HG03439 (cell line): ENCODE measurements around the gene CR2.
"Not testable (repeated sequence)": the region's sequence is repeated elsewhere in the genome, so short reads cannot be mapped to it uniquely, and the experiment has no call there.

Experiments
- ATAC-seq: cut with Tn5 transposase; IDR thresholded peaks from one replicate; pipeline ENCODE4 v1.9.1; 2021; ENCODE audit warnings: mild to moderate bottlenecking, moderate library complexity; ENCODE audit not compliant: unreplicated experiment

CR2 gene

DNA sequence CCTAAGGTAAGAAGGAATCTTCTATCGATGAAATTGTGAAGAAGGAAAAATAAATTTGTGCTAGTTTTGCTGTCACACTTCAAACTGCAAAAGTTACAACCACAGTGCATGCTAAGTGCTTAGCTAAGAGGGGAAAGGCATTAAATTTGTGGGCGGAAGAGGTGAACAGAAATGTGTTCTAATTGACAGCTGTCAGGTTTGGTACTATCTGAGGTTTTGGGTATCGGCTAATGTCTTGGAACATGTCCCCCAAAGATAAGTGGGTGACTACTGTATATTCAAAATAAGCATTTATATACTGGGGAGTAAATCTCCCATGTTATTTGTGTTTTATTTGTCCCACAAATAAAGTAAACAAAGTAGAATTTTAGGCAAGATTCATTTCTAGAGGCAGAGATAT lies 49.8 kb downstream of the CR2 start:
- no peak for ATAC-seq

DNA sequence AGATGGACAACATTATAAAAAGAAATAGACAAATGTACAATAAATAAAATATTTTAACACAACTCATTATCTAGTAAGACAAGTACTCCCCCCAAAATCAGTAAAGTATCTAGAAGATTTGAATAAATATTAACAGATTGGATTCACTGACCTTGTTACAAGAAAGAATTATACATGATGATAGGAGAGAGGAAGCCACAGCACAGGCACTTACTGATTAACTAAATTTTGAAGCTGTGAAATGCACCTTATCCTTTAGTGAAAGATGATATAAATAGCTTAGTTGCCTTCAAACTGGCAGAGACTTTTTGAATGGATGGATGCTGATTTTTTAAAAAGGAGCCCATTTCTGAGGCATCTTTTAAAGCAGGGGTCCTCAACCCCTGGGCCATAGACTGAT lies 50.3 kb downstream of the CR2 start:
- no peak for ATAC-seq

DNA sequence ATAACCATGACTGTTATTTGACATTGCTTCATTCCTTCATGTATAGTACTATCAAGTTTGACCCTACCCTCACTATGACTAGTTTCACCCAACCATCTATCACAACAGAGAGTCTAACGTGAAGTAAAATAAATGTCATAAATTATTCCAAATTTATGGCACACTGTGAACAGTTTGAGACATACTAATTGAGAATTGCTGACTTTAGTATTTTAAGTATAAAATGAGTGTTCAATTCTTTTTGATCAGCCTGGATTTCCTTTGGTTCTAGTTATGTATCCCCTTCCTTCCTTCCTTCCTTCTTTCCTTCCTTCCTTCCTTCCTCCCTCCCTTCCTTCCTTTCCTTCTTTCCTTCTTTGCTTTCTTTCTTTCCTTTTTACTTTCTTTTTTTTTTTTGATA lies 56.3 kb downstream of the CR2 start:
- no peak for ATAC-seq

DNA sequence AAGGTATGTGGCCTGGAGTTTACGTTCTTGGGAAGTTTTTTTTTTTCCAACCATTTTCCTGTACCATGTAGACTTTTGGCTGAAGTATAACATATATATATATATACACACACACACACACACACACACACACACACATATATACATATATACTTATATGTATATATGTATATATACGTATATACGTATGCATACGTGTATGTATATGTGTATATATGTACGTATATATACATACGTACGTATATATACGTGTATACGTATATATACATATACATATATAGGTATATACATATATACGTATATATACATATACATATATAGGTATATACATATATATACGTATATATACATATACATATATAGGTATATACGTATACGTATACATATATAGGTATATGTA lies 60.8 kb downstream of the CR2 start:
- no peak for ATAC-seq

DNA sequence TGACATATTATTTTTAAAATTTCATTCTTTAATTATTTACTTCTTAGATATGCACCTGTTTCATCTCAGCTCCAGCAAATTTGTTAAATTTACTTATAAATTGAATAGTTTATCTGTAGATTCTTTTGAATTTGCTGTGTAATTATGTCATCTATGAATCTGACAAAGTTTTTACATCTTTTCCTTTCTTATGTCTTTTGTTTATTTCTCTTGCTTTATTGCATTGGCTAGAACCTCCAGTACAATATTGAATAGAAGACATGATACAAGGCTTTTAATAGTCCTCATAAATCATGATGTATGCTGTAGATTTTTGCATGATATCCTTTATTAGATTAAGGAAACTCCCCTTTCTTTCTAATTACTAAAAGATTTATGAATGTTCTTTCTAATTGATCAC lies 62.6 kb downstream of the CR2 start:
- ATAC-seq, result no peak

DNA sequence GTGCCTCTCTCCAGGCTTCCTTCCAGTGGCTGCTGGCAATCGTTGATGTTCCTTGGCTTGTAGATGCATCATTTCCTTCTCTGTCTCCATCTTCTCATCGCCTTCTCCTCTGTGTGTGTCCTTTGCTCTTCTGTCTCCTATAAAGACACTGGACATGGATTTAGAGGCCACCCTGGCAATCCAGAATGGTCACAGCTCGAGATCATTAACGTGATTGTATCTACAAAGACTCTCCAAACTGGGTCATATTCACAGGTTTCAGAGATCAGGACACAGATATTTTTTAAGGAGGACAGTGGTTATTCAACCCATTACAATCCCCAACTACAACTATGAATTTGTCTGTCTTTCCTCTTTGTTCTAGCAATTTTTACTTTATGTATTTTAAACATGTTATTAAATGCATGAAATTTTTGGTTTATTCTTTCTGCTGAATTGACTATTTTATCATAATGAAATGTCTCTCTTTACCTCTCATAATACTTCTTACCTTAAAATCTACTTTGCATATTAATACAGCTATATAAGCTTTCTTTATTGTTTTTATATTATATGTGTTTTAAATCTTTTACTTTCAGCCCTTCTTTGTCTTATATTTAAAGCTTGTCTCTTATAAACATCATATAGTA lies 64.6 kb downstream of the CR2 start:
- ATAC-seq, result no peak

DNA sequence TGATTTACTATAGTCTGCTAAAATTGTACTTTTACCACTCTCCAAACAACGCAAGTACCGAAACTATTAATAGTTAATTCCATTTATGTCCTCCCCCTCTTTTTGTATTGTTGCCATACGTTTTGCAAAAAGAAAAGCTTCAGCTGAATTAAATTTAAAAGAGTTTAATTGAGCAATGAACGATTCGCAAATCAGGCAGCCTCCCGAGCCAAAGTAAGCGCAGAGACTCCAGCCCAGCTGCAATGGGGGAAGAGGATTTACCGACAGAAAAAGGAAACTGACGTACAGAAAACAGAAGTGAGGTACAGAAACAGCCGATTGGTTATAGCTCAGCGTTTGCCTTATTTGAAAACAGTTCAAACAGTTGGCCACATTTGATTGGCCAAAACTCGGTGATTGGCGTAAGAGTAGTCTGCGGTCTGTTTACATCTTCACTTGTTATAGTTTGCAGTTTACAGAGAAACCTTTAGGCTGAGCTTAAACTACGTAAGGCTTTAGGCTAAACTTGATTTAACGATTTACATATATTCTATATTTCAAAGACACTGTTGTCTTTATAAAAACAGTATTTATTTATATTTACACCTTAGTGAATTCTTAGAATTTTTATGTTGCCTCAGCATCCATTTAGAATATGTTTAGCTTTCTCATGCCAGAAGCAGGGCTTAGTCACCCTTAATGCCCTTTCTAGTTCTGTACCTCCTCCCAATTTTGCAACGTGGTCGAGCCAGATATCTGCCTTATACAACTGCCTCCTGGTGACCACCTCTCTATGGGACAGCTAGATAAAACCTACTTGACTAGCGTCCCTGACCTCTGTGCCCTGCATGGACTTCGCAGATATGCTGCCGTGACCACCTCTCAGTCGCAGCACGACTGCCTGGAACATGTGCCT lies 65.6 kb downstream of the CR2 start:
- ATAC-seq, result no peak

DNA sequence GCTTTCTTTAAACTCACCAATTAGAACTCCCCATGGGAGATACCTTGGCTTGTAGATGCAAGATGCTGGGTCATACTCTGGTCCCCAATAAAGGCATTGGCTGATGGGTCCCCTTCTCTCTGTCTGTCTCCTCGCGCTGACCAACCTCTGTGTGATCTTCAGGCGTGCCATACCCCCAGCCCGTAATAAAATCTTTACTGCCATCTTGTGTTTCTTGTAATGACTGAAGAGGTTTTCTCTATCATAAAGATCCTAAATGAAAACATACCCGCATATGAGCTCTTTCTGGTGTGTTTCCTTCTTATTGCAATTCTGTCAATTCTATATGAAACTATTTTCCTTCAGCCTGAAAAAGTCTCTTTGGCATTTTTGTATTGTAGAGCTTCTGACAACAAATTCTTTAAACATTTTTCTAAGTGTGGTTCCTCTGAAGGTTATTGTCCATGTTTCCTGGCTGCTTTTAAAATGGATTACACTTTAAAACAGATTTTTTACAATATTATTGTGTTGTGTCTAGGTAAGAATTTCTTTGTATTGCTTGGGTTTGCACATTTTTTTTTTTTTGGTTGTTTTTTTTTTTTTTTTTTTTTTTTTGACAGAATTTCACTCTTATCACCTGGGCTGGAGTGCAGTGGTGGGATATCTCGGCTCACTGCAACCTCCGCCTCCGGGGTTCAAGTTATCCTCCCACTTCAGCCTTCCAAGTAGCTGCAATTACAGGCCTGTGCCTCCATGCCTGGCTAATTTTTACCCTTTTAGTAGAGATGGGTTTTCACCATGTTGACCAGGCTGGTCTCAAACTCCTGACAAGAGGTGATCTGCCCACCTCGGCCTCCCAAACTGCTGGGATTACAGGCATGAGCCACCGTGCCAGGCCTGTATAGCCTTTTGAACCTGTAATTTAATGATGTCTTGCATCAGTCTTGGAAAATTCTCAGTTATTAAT lies 66.5 kb downstream of the CR2 start:
- not testable (repeated sequence) for ATAC-seq

DNA sequence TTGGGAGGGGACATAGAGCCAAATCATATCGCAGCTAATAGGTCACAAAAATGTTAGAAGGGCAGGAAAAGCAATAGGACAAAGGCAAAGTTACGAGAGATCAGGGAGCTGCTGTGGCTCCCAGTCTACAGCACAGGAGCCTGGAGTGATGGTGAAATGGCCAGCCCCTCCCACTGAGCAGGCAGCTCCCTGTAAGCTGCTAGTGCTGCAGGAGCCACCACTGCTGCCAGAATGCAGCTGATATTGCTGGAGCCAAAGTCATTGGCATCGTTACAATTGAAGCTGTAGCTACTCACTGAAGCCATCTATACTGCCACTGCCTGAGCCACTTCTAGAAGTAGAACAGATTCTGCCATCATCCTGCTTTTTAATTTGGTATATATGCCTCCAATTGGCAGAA lies 71.1 kb downstream of the CR2 start:
- ATAC-seq, result not testable (repeated sequence)

DNA sequence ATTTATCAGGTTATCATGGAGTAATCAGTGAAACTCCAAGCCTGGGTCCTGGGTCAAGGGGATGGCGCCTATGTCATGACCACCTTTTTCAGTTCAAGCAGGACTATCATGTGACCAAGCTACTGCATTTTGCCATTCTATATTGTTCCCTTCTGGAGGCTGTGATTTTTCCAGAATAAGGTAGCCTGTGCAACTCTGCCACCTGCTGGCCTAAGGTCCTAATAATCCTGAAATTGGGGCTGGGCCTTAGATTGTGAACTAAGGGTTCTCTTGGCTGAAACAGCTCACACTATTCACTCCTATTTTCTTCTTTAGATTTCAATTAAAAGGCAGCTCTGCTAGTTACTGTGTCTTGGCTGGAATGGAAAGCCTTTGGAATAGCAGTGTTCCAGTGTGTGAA lies 74.3 kb downstream of the CR2 start:
- not testable (repeated sequence) for ATAC-seq

DNA sequence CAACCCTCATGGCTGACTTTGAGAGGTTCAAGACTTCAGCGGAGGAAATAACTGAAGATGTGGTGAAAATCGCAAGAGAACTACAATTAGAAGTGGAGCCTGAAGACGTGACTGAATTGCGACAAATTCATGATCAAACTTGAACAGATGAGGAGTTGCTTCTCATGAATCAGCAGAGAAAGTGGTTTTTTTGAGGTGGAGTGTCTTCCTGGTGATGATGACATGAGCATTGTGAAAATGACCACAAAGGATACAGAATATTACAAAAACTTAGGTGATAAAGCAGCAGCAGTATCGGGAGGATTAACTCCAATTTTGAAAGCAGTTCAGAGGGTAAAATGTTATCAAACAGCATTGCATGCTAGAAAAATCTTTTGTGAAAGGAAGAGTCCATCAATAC lies 82.1 kb downstream of the CR2 start:
- not testable (repeated sequence) for ATAC-seq
